ENCODE results near the gene NMNAT2. TPM values are rescaled to one million over a fixed set of nuclear protein-coding genes. Genes with fewer than 3 reads are reported as not detected.

Gene NMNAT2
- total and polyA plus RNA-seq, 2 donors, result 1.4 to 2.4 TPM

DNA sequence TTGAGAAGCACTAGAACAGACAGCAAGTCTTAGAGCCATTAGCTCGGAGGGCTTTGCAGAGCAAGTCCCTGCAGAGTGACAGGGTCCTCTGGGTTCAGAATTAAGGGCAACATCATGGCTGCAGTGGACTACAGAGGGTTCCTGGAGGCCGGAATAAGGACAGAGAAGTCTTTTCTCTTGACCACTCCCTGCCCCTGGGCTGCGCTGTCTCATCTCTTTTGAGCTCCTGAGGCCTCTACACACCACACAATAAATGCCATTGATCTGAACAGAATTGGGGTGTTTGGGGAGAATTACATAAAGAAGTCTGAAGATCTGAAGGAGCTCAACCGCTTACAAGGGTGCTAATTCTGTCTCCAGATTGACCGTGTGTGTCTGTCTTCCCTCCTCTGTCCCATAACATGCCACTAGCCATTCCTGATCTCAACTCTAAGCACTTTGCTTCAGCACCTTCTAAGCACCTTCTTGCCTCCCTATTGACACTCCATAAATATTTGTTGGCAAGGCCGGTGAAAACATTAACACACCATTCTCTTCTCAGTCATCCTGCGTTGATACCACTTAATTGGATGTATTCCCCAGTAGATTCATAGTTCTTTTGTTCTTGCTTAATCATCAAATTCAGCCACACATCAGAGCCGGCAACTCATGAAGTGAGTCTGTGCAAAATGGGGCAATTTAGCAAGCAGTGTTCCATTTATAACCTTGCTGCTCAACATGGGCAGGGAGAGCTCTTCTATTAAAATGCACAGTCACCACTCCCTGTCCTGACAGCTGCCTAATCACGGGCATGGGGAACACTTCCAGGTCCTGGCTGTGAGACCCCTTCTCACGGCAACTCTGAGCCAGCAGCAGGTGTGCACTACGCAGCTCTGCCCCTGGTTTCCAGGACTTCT lies 49.7 kb downstream of the NMNAT2 start:
- no peak for DNase-seq (ENCODE audit: extremely low spot score)
- WGBS, result 77% methylated on average over 11 of the region's 11 CpGs
- Histone ChIP-seq H3K4me1 (ENCODE audit: insufficient read depth) (no peaks in the 10 kb centered on the region), H3K27ac (ENCODE audit: low read depth) (no peak overlapping the region), H3K36me3 (ENCODE audit: insufficient read depth) (no peaks in the 10 kb centered on the region), H3K4me3 (ENCODE audit: low read depth, low read length) (no peak overlapping the region)

DNA sequence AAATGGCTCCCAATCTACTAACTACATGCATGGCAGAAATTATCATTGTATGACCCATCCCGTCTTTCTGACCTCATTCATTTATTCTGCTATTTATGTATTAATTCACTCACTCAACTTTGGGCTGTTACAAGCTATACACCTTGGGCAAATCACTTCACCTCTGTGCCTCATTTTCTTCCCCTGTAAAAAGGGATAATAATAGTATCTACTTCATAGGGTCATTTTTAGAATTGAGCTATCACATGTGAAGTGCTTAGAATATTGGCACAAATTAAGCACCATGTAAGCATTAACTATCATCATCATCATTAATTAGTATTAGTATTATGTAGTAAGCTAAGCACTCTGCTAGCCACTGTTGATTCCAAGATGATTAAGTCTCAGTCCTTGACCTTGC lies 52.1 kb downstream of the NMNAT2 start:
- Histone ChIP-seq H3K4me3 (ENCODE audit: low read depth, low read length) (no peak overlapping the region), H3K36me3 (ENCODE audit: insufficient read depth) (no peaks in the 10 kb centered on the region), H3K4me1 (ENCODE audit: insufficient read depth) (no peaks in the 10 kb centered on the region), H3K27ac (ENCODE audit: low read depth) (no peak overlapping the region)
- WGBS, result 91% methylated on average over 1 of the region's 1 CpG
- no peak for DNase-seq (ENCODE audit: extremely low spot score)

DNA sequence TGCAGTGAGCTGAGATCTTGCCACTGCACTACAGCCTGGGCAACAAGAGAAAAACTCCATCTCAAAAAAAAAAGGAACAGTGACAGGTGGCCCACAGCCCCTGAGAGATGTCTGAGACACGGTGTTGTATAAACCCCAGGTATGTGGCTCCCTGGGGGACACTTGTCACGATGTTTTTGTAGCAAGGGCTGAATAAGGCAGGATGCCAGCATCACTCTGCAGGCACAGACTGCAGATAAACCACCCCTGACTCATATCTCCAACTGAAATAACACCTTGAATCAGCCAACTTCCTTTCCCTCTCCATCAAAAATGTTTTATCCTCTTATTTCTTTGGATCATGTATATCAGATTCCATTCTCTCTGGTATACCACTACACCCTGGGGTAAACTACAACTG lies 52.5 kb downstream of the NMNAT2 start:
- no peak for DNase-seq (ENCODE audit: extremely low spot score)
- no peaks in the 10 kb centered on the region for H3K4me1 ChIP-seq (ENCODE audit: insufficient read depth)
- H3K36me3 ChIP-seq (ENCODE audit: insufficient read depth), result no peaks in the 10 kb centered on the region
- no peak overlapping the region for H3K4me3 ChIP-seq (ENCODE audit: low read depth, low read length)
- WGBS, result 47% methylated on average over 2 of the region's 2 CpGs
- no peak overlapping the region for H3K27ac ChIP-seq (ENCODE audit: low read depth)

DNA sequence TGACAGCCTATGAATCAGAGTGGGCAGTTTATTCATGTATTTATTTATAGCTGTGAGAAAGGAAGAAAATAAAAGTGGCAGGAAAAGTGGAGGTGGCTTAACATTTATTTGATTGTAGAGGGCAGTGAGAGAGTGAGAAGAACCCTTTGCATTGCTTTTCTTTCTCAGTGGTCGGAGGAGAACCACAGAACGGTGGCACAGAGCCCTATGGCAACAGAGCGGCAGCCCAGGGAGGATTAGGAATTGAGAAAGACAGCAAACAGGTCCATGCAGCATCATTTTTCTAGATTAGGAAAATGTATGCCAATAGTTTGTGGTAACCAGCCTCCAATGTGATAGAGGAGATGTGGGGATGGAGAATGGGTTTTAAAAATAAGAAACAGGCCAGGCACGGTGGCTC lies 53.1 kb downstream of the NMNAT2 start:
- Histone ChIP-seq H3K36me3 (ENCODE audit: insufficient read depth) (no peaks in the 10 kb centered on the region), H3K4me1 (ENCODE audit: insufficient read depth) (no peaks in the 10 kb centered on the region), H3K27ac (ENCODE audit: low read depth) (no peak overlapping the region), H3K4me3 (ENCODE audit: low read depth, low read length) (no peak overlapping the region)
- no peak for DNase-seq (ENCODE audit: extremely low spot score)
- 81% methylated on average over 4 of the region's 4 CpGs for whole genome bisulfite sequencing

DNA sequence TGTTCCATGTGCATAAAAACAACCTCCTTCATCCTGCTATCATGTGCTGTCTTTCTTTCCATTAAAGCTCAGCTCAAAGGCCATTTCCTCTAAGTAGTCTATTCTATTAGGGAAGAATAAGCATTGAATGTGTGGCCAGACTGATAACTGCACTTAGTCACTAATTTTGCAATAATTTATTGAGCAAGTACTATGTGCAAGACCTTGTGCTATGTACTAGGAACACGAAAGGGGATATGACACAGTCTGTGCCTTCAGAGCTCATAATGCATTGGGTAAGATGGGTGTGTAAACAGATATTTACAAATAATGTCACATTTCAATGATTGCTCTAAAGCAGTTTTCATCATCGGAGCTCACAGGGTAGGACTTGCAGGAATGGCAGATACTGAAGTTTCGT lies 54.2 kb downstream of the NMNAT2 start:
- Histone ChIP-seq H3K27ac (ENCODE audit: low read depth) (no peak overlapping the region), H3K36me3 (ENCODE audit: insufficient read depth) (no peaks in the 10 kb centered on the region), H3K4me3 (ENCODE audit: low read depth, low read length) (no peak overlapping the region), H3K4me1 (ENCODE audit: insufficient read depth) (no peaks in the 10 kb centered on the region)
- 93% methylated on average over 3 of the region's 3 CpGs for WGBS
- DNase-seq (ENCODE audit: extremely low spot score), result no peak

DNA sequence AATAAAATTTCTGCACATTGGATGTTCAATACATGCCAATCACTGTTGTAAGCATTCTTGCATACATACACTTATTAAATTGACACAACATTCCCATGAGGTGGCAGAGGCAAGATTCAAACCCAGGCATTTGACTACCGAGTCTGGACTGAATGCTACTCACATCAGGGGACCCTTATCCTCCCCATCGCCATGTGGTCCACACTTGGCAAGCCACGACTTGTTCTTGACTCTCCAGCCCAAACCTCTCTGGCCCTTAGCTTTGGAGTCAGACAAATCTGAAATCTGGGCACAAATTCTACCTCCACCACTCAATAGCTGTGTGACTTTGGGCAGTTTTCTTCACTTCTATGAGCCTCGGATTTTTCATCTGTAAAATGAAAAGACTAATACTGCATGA lies 57.1 kb downstream of the NMNAT2 start:
- 72% methylated on average over 4 of the region's 4 CpGs for WGBS
- DNase-seq (ENCODE audit: extremely low spot score), result no peak
- Histone ChIP-seq H3K27ac (ENCODE audit: low read depth) (no peak overlapping the region), H3K36me3 (ENCODE audit: insufficient read depth) (no peaks in the 10 kb centered on the region), H3K4me3 (ENCODE audit: low read depth, low read length) (no peak overlapping the region), H3K4me1 (ENCODE audit: insufficient read depth) (no peaks in the 10 kb centered on the region)

DNA sequence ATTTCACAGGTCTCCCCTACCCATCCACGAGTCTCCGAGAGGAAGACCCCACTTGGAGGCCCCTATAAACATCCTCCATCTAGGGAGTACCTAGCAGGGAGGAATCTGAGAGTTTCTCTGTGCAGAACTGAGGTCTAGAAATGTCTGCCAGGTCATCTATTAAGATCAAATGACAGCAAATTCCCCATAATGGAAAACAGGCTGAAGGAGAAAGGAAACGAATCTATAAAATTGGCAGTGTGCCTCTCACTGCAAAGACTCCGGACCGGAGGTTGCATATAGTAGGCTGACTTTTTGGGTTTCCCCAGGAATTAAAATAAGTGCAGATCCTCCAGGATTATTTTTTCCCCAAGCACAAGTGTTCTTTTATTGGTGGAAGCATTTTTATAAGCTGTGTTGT lies 57.7 kb downstream of the NMNAT2 start:
- no peak overlapping the region for H3K27ac ChIP-seq (ENCODE audit: low read depth)
- H3K4me3 ChIP-seq (ENCODE audit: low read depth, low read length), result no peak overlapping the region
- no peaks in the 10 kb centered on the region for H3K36me3 ChIP-seq (ENCODE audit: insufficient read depth)
- DNase-seq (ENCODE audit: extremely low spot score), result no peak
- no peaks in the 10 kb centered on the region for H3K4me1 ChIP-seq (ENCODE audit: insufficient read depth)
- 40% methylated on average over 5 of the region's 5 CpGs for WGBS

DNA sequence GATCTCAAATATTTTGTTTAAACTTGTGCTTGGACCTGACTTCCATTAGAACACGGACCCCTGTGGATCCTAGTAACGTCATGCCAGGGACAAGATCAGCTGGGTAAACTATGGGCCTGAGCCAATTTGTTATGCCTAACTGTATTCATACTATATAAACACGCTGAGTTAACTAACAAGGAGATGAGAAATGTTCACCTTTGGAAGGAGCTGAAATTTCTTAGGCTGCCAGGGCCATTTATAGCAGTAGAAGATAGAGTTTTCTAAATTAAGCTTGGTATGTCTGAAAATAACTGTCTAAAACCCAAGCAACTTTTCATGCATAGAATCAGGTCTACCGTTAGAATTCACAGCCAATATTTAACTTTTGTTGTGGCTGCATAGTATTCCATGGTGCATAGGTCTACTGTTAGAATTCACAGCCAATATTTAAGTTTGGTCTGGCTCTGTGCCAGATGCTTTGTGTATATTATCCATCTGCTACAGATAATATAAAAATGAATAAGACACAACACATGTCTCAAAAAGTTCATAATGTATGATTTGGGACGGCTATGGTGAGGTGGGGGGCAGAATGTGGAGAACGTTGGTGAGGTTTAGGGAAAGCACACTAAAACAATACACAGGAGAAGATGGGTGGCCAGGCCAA lies 61.5 kb downstream of the NMNAT2 start:
- no peak overlapping the region for H3K4me3 ChIP-seq (ENCODE audit: low read depth, low read length)
- no peak for DNase-seq (ENCODE audit: extremely low spot score)
- no peak overlapping the region for H3K27ac ChIP-seq (ENCODE audit: low read depth)
- H3K4me1 ChIP-seq (ENCODE audit: insufficient read depth), result no peaks in the 10 kb centered on the region
- WGBS, result 56% methylated on average over 6 of the region's 6 CpGs
- H3K36me3 ChIP-seq (ENCODE audit: insufficient read depth), result no peaks in the 10 kb centered on the region

DNA sequence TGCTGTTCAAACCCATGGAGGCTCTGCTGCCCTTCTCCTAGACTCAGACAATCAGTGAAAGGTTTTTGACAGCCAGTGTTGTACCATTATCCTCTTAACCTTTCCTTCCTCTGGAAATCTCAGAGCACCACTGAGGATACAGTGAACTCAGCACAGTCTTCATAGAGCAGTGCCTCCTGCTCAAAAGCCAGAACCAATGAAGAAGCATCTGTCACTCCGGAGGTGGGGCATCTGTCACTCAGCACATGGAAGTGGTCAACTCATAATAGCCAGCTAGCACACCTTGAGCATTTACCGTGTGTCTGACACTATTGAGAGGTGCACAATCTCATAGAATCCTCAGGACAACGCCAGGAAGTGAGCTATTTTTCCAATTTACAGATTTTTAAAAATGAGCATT lies 62.4 kb downstream of the NMNAT2 start:
- Histone ChIP-seq H3K36me3 (ENCODE audit: insufficient read depth) (no peaks in the 10 kb centered on the region), H3K4me3 (ENCODE audit: low read depth, low read length) (no peak overlapping the region), H3K27ac (ENCODE audit: low read depth) (no peak overlapping the region), H3K4me1 (ENCODE audit: insufficient read depth) (no peaks in the 10 kb centered on the region)
- 93% methylated on average over 3 of the region's 3 CpGs for WGBS
- no peak for DNase-seq (ENCODE audit: extremely low spot score)

DNA sequence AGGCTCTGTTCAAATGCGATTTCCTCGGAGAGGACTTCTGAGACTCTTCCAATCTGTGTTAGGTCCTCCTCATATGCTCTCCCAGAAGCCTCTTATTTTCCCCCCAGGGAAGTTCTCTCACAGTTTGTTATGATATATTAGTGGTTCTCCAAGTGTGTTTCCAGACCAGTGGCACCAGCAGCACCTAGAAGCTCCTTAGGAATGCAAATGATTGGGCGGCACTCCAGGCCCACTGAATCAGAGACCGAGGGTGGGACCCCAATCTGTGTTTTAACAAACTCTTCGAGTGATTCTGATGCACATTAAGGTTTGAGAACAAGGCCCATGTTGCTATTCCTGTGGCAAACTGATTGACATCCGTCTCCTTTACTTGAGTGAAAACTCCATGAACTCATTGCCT lies 63.0 kb downstream of the NMNAT2 start:
- Histone ChIP-seq H3K27ac (ENCODE audit: low read depth) (no peak overlapping the region), H3K4me3 (ENCODE audit: low read depth, low read length) (no peak overlapping the region), H3K4me1 (ENCODE audit: insufficient read depth) (no peaks in the 10 kb centered on the region), H3K36me3 (ENCODE audit: insufficient read depth) (no peaks in the 10 kb centered on the region)
- DNase-seq (ENCODE audit: extremely low spot score), result no peak
- WGBS, result 88% methylated on average over 6 of the region's 6 CpGs

DNA sequence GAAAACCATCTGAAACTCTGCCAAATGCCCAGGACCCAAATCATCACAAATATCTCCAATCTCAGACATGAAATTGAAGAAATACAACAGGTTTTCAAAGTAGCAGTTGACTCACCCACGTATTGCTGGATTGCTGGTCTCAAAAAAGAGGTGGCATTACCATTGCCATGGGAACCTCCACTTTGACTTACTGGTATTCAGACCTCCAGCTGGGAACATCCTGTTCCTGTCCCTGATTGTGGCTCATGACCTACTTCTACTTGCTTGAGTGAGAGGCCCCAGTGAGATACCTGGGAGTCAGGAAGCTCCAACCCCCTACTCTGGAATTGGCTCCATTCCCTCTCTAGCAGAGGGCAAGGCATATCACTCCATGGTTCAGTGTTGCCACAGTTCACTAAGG lies 64.6 kb downstream of the NMNAT2 start:
- 84% methylated on average over 1 of the region's 1 CpG for WGBS
- H3K4me3 ChIP-seq (ENCODE audit: low read depth, low read length), result no peak overlapping the region
- no peaks in the 10 kb centered on the region for H3K4me1 ChIP-seq (ENCODE audit: insufficient read depth)
- no peak overlapping the region for H3K27ac ChIP-seq (ENCODE audit: low read depth)
- H3K36me3 ChIP-seq (ENCODE audit: insufficient read depth), result no peaks in the 10 kb centered on the region
- DNase-seq (ENCODE audit: extremely low spot score), result no peak

DNA sequence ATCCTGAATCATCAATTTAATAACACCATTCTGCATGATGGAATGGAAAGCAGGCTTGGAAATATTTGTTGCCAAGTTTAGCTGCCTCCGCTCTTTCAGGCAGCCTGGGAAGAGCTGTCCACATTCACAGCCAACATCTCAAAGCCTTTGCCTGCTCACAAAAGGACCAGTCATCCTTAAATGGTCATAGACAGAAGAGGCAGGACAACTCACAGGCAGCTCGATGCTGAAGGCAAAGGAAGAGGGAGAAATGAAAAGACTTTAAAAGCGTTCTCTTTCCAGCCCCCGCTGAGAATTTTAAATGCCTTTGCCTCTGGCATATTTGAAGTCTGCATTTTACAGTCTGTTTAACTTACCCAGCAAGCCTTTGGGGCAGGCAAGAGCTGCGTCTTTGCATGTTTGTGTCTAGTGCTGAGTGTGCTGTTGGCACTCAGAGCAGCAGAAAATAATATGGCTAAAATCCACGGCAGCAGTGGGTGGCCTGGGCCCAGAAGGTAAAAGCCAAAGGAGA lies 68.9 kb downstream of the NMNAT2 start:
- DNase-seq (ENCODE audit: extremely low spot score), result peak; percentile 25
- 11% methylated on average over 6 of the region's 6 CpGs for WGBS
- no peaks in the 10 kb centered on the region for H3K4me1 ChIP-seq (ENCODE audit: insufficient read depth)
- H3K27ac ChIP-seq (ENCODE audit: low read depth), result no peak overlapping the region
- no peak overlapping the region for H3K4me3 ChIP-seq (ENCODE audit: low read depth, low read length)
- H3K36me3 ChIP-seq (ENCODE audit: insufficient read depth), result no peaks in the 10 kb centered on the region

DNA sequence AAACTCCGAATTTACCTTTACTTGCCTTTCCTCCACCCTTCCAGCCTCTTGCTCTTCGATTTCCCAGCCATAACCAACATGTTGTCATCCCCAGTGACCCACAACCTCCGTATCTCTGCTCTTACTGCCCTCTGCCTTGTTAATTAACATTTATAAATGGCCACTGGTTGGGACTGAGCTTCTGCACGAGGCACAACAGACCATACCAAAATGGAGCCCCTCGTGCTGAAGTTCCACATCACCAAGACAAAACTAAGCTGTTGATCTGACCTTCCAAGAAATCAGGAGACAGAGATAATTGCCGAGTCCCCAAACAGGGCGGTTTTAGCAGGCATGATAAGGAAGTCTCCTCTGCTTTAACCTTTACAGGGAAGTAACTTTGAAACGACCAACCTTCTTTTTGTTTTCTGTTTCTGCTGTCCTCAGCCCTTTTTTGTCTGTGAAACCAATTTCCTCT lies 71.9 kb downstream of the NMNAT2 start:
- 41% methylated on average over 8 of the region's 8 CpGs for WGBS
- H3K27ac ChIP-seq (ENCODE audit: low read depth), result no peak overlapping the region
- H3K4me3 ChIP-seq (ENCODE audit: low read depth, low read length), result no peak overlapping the region
- no peaks in the 10 kb centered on the region for H3K4me1 ChIP-seq (ENCODE audit: insufficient read depth)
- no peak for DNase-seq (ENCODE audit: extremely low spot score)
- no peaks in the 10 kb centered on the region for H3K36me3 ChIP-seq (ENCODE audit: insufficient read depth)

DNA sequence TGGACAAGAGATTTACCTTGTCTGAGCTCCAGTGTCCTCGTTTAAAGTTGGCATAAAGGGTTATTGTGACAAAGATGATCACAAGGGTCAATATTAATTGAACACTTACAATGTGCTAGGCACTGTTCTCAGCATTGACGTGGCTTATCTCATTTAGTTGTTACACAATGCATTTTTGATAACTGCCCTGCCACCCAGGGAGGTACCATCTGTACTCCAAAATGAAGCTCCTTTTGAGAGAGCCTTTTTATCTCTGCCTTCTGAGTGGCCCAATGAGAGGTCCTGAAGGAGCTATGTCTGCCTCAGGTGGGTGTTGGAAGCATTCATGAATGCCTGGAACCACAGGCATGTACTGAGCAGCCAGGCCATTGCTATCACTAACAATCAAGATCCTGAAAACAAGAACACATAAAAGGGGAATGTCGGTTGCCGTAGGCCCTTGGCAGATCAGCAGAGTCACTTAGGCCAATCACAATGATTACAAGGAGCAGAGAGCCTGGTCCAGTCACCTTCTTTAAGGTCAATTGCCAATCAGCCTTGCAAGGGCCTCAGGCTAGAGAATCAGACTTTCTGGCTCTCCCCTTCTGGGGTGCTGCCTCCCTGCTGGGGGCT lies 78.5 kb downstream of the NMNAT2 start:
- H3K36me3 ChIP-seq (ENCODE audit: insufficient read depth), result no peaks in the 10 kb centered on the region
- WGBS, result 82% methylated on average over 4 of the region's 4 CpGs
- H3K27ac ChIP-seq (ENCODE audit: low read depth), result no peak overlapping the region
- H3K4me3 ChIP-seq (ENCODE audit: low read depth, low read length), result no peak overlapping the region
- no peak for DNase-seq (ENCODE audit: extremely low spot score)
- no peaks in the 10 kb centered on the region for H3K4me1 ChIP-seq (ENCODE audit: insufficient read depth)
